Measurements from ENCODE around the gene SLC25A40.
"Not testable (repeated sequence)": the region's sequence is repeated elsewhere in the genome, so short reads cannot be mapped to it uniquely, and the experiment has no call there.

DNA sequence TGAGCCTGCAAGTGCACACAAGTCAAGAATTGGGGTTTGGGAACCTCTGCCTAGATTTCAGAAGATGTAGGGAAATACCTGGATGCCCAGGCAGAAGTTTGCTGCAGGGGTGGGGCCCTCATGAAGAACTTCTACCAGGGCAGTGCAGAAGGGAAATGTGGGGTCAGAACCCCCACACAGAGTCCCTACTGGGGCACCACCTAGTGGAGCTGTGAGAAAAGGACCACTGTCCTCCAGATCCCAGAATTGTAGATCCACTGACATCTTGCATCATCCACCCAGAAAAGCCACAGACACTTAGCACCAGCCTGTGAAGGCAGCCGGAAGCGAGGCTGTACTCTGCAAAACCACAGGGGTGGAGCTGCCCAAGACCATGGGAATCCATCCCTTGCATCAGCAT, 50.8 kb downstream of the SLC25A40 start:
- TF ChIP-seq EZH2 (IDR thresholded peaks at IDR 0.05); POLR2AphosphoS5 (IDR thresholded peaks at IDR 0.05; ENCODE audit: borderline replicate concordance, low read depth, low read length); FOXP2 (optimal IDR thresholded peaks at IDR 0.05; ENCODE audit: control extremely low read depth, extremely low read length, insufficient read depth): not testable (repeated sequence)
